ENCODE results near the gene CRYBG1. TPM values are rescaled to one million over a fixed set of nuclear protein-coding genes. Genes with fewer than 3 reads are reported as not detected.
"Not testable (repeated sequence)": the region's sequence is repeated elsewhere in the genome, so short reads cannot be mapped to it uniquely, and the experiment has no call there.

CRYBG1 gene
- total RNA-seq, 1 donor from 2014 or later, result 38.1 TPM

GRCh38 chr6:106557837-106558236 is 197.3 kb downstream of the CRYBG1 start:
- DNase-seq, result no peak

- no peak for DNase-seq
Measured at GRCh38 chr6:106558364-106558763, 197.8 kb downstream of the CRYBG1 start.

- not testable (repeated sequence) for DNase-seq
Measured at GRCh38 chr6:106559659-106560058, 199.1 kb downstream of the CRYBG1 start.

GRCh38 chr6:106560996-106561685 is 200.6 kb downstream of the CRYBG1 start:
- DNase-seq, result no peak

- DNase-seq, result no peak
Measured at GRCh38 chr6:106561686-106562405, 201.3 kb downstream of the CRYBG1 start.

GRCh38 chr6:106563614-106564013 is 203.1 kb downstream of the CRYBG1 start:
- DNase-seq, result no peak

- DNase-seq, result no peak
Measured at GRCh38 chr6:106564476-106564875, 204.0 kb downstream of the CRYBG1 start.

DNA sequence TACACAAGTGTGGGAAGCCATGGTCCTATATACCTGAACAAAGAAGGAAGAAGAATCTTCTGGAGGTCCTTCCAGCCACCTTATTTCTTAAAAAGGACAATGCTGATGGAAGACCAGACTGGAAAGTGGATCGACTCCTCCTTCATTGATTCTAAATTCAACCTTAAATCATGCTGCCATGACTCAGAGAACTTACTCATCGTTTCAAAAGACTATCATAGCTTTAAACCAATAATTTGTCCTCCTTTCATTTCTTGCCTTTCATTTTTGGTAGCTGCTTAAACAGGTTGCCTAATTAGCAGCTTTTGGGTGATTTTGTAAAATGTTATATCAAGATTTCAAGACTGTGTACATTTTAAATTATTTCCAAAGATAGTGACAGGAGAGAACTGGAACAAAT is 208.0 kb downstream of the CRYBG1 start:
- DNase-seq, result no peak

DNA sequence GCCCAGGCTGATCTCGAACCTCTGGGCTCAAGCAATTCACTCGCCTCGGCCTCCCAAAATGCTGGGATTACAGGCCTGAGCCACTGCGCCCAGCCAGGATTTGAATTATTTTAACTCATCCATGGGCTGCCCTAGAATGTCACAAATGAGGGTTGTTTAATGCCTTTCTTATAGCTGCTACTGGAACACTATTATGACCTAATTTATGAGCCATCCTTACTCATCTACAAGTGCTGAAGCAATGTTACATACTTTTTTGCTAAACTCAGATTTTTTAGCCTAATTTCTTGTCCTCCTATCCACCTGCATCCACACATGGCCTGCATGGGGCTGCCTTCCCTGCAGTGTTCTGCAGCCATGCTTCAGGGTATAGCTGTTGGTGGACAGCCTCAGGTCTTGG is 208.9 kb downstream of the CRYBG1 start:
- DNase-seq, result no peak

DNA sequence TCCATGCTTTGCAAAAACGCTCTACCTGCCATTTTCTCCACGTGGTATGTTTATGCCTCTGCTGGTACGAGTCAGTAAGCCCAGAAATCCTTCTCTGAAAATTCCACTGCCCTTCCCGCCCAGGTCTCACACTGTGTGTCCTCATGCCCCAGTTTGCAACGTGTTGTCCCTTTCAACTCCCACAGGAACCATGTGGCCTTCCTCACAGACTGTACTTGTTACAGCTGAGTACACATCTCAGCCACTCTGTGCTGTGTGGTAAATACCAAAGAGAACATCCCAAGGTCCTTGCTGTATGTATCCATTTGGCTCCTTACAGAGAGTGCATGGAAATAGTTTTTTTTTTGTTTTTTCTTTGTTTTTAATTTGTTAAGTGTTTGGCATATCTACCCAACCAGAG is 211.9 kb downstream of the CRYBG1 start:
- DNase-seq, result no peak

DNA sequence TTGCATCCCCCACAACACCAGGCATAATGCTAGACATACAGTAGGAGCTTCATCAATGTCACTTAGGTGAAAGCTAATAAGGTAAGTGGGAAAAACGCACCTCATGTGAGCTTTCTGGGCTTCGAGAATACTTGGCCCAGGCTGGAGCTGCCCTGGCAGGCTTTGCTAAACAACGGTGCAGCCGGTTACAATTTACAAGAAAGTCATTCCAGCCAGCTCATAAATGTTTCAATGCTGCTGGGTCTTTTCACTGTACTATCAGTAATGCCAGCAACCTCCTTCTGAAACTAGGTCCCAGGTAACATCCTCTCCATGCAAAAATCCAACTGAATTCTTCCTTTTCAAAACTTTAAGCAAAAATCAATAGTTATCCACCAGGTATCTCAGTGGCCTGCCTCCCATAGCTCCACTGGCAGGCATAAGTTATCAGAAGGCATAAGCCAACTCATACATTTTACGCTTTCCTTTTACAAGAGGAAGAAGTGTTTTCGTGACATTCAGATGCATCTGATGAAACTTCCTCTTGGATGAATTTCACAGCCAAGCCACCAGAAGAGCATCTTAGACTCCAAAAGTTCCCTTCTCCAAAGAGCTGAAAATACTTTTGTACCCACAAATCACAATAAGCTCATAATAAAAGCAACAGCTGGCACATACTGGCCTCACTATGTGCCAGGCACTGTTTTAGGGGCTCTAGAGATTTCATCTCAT is 212.5 kb downstream of the CRYBG1 start:
- DNase-seq, result no peak

- peak; percentile 81 for DNase-seq
Measured at GRCh38 chr6:106574741-106575458, 214.4 kb downstream of the CRYBG1 start.

DNA sequence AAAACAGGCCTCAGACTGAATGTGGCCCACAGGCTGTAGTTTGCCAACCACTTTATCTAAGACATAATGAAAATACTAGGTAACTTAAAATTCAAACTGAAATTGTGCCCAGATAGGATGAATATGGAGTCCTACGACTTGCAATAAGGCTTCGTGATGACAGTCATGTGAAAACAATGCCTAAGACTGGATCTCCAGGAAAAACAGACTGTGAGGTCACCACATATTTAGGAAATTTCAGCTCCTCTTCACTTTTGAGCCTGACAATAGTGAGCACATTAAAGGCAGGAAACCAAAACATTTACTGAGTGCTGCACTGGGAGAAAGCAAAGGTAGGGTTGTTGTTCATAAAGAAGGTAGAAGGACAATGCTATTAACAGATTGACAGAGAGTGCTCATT is 218.8 kb downstream of the CRYBG1 start:
- peak; percentile 62 for DNase-seq

GRCh38 chr6:106581468-106581867 is 221.0 kb downstream of the CRYBG1 start:
- no peak for DNase-seq

- no peak for DNase-seq
Measured at GRCh38 chr6:106586815-106587415, 226.4 kb downstream of the CRYBG1 start.

- DNase-seq, result not testable (repeated sequence)
Measured at GRCh38 chr6:106588937-106589336, 228.4 kb downstream of the CRYBG1 start.

- no peak for DNase-seq
Measured at GRCh38 chr6:106591111-106591825, 230.8 kb downstream of the CRYBG1 start.

GRCh38 chr6:106599440-106599839 is 238.9 kb downstream of the CRYBG1 start:
- no peak for DNase-seq

DNA sequence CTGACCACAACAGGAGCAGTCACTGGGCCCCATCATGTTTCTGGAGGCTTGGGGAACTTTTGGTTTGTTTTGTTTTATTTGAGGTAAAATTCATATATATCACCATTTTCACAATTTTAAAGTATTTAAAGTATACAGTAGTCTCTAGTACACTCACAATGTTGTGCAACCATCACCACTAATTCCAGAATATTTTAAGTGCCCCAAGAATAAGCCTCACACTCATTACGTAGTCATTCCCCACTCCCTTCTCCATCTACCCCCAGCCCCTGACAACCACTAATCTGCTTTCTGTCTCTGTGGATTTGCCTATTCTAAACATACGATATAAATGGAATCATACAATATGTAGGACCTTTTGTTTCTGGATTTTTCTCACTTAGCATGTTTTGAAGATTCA is 239.8 kb downstream of the CRYBG1 start:
- DNase-seq, result no peak

GRCh38 chr6:106608080-106608668 is 247.7 kb downstream of the CRYBG1 start:
- DNase-seq, result peak; percentile 78

- peak; percentile 30 for DNase-seq
Measured at GRCh38 chr6:106609699-106610098, 249.2 kb downstream of the CRYBG1 start.

Data from dermis blood vessel endothelial cell (primary cell).